Glomerular visceral epithelial cell (primary cell): ENCODE data around the gene ZNF41.
"Not testable (repeated sequence)": the region's sequence is repeated elsewhere in the genome, so short reads cannot be mapped to it uniquely, and the experiment has no call there.

Source experiments
- DNase-seq: peaks from one replicate; pipeline ENCODE4 v3.0.0-alpha.2; 2016; ENCODE audit errors: extremely low spot score

ZNF41 gene

DNA sequence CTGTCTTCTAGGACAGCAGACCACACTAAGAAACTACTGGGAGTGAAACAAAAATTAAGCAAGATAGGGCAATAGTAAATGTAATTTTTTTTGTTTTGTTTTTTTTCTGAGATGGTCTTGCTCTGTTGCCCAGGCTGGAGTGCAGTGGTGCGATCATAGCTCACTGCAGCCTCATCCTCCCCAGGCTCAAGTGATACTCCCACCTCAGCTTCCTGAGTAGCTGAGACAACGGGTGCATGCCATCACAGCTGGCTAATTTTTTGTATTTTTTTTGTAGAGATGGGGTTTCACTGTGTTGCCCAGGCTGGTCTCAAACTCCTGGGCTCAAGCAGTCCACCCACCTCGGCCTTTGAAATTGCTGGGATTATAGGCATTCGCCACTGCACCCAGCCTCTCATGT lies 9.1 kb upstream of the ZNF41 start:
- DNase-seq = not testable (repeated sequence)

DNA sequence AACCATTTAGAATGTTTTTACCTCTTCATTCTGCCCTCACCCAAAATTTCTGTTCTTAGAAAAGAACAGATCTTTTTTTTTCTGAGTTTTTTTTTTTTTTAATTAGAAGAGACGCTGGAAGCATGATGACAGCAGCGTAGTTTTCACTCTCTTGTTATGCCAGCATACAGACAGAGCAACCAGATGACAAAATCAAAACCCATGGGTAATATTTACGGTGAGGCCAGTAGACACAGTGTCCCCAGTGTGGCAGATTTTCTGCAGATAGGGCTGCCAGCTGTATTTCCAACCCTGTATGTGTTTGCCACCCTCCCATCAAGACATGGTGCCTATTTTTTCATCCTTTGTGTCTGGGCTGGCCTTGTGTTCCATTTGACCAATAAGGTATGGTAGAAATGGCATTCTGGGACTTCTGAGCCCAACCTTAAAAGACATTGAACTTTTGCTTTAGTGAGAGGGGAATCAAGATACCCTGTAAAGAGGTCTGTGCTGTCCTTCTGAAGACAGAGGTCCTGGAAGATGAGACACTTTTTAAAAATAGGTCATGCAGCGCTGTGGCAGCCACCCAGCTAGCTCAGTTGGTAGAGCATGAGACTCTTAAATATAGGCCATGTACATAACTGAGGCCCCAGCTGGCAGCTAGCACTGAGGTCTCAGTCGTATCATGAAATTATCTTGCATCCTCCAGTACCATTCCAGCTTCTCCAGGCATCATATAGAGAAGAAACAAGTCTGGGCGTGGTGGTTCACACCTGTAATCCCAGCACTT lies 6.7 kb upstream of the ZNF41 start:
- no peak for DNase-seq

DNA sequence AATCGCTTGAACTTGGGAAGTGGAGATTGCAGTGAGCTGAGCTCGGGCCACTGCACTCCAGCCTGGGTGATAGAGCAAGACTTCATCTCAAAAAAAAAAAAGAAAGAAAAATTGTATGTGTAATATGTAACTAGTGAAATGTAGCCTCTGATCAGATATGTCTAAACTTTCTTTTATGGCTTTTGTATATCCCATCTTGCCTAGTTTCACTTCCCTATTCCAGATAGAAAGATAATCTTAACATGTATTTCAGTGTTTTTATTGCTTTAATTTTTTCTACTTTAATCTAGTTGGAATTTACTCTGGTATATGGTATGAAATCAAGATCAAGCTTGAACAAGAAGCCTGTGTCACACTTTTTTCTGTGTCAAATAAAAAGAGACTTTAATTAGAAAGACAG lies 1.9 kb upstream of the ZNF41 start:
- no peak for DNase-seq

DNA sequence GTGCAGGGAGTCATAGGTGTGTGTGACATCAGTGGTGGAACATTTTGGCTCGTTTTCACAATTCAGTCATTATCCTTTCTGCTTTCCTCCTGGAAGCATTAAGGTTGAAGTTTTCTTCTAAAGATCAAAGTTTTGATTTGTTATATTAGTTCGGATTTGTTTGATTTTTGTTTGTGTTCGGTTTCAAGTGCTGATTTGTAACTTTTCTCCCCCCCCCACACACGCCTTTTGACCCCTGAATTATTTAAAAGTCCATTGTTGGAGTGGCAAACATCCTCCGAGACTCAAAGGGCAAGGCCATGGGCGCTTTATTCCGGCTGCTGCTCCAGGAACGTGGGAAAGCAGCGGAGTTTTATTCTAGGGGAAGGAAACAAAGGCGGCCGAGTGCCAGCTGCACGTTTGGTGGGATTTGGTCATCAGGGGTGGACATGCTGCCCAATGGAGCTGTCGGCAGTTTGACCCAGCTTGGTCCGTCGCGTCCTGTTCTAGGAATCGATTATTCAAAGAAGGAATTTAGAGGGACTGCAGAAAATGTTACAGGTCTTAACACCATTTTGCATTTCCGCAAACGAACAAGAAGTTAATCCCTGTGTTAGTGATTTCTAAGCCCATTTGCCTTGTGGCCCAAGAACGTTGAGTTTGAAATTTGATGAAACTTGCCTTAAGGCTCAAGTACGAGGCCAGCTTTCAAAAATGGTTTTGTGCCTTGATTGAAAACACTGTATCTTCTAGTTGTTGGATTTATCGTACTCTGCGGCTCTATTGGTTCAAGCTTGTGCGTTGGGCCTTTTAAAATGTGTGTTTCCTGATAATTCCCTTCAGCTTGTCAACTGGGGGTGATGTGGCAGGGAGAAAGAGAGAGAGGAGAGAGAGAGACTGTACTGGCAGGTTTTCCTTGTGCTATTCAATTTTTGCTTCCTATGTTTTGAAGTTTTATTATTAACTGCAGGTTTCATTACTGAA lies 565 bp upstream of the ZNF41 start:
- peak; percentile 17 for DNase-seq

DNA sequence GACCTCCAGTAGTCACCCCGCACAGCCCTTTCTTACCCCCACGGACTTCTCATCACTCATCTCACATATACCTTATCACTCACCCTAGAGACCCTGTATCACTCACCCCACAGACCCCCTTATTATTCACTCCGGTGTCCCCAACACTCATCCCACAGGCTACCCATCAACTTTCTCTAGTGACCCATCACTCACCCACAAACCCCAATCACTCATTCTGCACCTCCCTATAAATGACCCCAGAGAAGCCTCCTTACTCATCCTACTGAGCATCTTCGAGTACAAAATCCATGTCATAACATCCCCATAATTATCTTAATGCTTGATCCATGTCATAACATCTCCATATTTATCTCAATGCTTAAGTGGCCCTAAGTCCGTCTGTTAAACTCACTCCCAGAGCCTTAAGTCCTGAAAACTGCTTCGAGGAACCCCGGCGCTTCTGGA lies 934 bp downstream of the ZNF41 start:
- no peak for DNase-seq

- DNase-seq = no peak
Observed at GRCh38 chrX:47481160-47481559, 1.9 kb downstream of the ZNF41 start.

DNA sequence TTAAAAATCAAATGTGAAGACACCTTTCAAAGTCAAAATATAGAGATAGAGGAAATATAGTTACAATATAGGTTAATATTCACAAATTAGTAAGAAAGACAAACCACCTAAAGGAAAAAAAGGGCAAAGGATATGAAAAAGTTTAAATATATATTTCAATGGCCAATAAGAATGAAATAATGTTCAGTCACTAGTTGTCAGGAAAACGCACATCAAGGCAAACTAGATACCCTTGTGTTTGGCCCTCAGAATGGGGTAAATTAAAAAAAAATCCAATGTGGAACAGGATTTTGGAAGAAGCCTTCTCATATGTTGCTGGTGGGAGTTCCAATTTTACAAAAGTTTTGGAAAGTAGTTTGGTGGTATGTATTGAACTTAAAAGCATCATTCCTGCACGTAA lies 2.4 kb downstream of the ZNF41 start:
- DNase-seq = no peak

DNA sequence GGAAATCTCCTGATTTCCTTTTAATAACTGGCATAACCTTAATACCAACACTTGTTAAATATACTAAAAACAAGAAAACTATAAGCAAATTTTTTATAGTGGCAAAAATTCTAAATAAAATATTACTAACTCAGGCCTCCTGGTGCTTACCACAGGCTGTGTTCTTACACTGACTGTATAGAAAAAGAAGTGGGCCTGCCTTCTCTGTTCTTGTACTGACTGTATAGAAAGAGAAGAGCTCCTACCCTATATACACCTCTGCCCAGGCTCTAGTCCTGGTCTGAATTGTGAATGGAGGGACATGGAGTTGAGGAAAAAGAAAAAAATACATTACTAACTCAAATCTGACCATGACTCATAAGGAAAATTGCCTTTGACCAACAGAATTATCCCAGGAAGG lies 7.5 kb downstream of the ZNF41 start:
- no peak for DNase-seq

- DNase-seq = no peak
Observed at GRCh38 chrX:47467106-47467505, 15.9 kb downstream of the ZNF41 start.

DNA sequence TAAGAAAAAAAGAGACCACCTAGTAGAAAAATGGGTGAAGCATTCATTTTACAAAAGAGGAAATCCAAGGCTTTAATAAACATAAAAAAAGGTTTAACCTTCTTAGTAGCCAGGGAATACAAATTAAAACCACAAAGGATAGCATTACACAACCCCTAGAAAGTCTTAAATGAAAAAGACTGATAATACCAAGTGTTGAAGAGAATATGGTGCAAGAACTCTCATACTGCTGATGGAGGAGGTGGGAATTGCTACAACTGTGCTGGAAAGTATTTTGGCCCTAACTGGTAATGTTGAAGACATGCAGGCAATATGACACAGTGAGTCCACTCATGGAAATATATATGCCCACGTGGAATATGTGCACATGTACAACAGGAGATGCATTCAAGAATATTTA lies 22.5 kb downstream of the ZNF41 start:
- no peak for DNase-seq

DNA sequence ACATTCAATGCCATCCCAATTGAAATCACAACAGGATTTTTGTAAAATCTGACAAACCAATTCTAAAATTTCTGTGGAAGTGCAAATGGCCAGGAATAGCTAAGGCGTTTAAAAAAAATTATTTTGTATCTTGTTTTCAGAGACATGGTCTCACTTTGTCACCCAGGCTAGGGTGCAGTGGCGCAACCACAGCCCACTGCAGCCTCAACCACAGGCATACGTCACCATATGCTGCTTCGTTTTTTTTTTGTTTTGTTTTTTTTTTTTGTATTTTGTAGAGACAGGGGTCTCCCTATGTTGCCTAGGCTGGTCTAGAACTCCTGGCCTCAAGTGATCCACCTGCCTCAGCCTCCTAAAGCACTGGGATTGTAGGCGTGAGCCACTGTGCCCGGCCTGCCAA lies 24.5 kb downstream of the ZNF41 start:
- DNase-seq = no peak

DNA sequence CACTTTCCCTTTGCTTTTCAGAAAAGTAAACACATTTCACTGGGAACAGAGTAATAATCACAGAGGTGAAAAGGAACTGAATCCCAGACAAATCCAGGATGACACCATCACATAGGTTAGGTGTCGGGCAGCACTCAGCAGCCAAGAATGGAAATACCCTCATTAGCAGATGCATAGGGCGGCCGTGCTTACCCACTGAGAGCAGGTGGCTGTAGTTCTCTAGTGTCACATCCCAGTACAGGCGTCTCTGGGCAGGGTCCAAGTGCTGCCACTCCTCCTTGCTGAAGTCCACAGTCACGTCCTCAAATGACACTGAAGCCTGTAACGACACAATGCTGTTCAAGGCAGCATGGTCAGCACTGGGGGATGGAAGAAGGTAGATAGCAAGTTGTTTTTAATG lies 26.9 kb downstream of the ZNF41 start:
- DNase-seq = no peak

GRCh38 chrX:47452112-47452511 lies 30.9 kb downstream of the ZNF41 start:
- no peak for DNase-seq

- no peak for DNase-seq
Observed at GRCh38 chrX:47448165-47448806, 34.7 kb downstream of the ZNF41 start.

- DNase-seq = no peak
Observed at GRCh38 chrX:47447607-47448006, 35.4 kb downstream of the ZNF41 start.

DNA sequence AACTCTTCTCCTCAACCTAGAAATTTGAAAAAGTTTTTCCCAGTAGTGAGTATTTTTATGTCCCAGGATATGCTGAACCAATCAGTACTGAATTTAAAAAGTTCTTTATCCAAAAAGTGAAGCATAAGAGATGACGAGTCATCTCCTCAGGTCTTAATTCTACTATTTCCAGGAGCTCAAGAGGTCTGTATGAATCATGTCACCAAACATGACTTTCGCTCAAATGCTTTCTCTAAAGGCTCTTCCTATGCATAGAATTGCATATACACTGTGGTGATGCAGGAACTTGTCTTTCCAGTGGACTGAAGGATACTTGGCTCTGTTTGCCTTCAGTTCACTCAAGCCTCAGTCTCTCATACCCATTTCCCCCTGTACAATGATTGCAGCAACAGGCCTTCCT lies 36.1 kb downstream of the ZNF41 start:
- DNase-seq = no peak

- DNase-seq = no peak
Observed at GRCh38 chrX:47446431-47446830, 36.6 kb downstream of the ZNF41 start.

GRCh38 chrX:47430925-47431324 lies 52.1 kb downstream of the ZNF41 start:
- no peak for DNase-seq

DNA sequence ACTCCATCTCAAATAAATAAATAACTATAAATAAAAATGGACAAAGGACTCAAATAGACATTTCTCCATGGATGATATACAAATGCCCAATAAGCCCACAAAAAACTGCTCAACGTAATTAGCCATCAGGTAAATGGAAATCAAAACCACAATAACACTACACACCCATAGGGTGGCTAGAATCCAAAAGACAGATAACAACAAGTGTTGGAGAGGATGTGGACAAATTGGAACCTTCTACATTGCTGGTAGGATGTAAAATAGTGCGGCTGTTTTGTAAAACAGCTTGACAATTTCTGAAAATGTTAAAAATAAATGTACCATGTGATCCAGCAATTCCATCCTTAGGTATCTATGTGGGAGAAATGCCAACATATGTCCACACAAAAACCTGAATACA lies 60.6 kb downstream of the ZNF41 start:
- DNase-seq = no peak

- DNase-seq = no peak
Observed at GRCh38 chrX:47420962-47421361, 62.1 kb downstream of the ZNF41 start.

DNA sequence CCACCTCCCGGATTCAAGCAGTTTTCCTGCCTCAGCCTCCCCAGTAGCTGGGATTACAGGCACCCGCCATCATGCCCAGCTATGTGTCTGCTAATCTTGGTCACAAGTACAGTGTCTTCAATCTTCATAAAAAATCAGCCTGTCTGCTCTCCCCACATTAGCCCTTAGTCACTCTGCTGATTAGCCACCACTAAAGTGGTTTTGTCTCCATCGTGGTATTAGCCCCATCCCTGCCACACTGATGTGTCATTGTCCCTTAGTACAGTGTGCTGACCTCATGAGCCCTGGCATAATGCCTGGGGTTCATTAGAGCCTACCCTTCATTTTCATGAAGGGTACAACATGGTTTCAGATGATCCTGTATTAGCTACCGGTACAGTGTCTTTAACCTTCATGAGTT lies 62.8 kb downstream of the ZNF41 start:
- no peak for DNase-seq

GRCh38 chrX:47413179-47413594 lies 69.8 kb downstream of the ZNF41 start:
- DNase-seq = no peak
